SK-N-SH (cell line): ENCODE data around the gene DIS3L2. TPM values are rescaled to one million over a fixed set of nuclear protein-coding genes. Genes with fewer than 3 reads are reported as not detected.

ENCODE experiments used
- CTCF ChIA-PET: fragments of 300-600, 350-600 bp; formaldehyde crosslinking; extraction: SDS; loops from one replicate; lab custom pipeline; 2021; lab: Yijun Ruan, JAX
- POLR2A ChIA-PET: fragments of 350-600 bp; sonication (Branson Sonifier 250); formaldehyde crosslinking; extraction: SDS; loops from one replicate; lab custom pipeline; 2020; ENCODE audit warnings: antibody characterized with exemption, inconsistent platforms; lab: Yijun Ruan, JAX
- DNase-seq: peaks from one replicate; pipeline ENCODE4 v3.0.0; 2012
- H2AFZ ChIP-seq: fragments of 200-600 bp; sonication (generic); 2 replicates; pipeline ENCODE4 v1.8.1; 2016; ENCODE audit warnings: antibody characterized with exemption, mild to moderate bottlenecking, low read depth
- H3F3A ChIP-seq: fragments of 200-600 bp; sonication (generic); replicated peaks from 2 replicates; pipeline ENCODE3; 2016; ENCODE audit warnings: antibody characterized with exemption, mild to moderate bottlenecking; ENCODE audit not compliant: insufficient read depth
- H3K27ac ChIP-seq, 2 experiments: fragments of 200-500 bp in 1 of 2; fragments of 200-600 bp in 1 of 2; sonication (Bioruptor generic) in 1 of 2; sonication (generic), shearing (Covaris generic) in 1 of 2; 2 replicates each; pipeline versions ENCODE4 v1.5.1 to v1.6.1; 2014 to 2016; ENCODE audit warnings: low read depth in 2 of 2, inconsistent platforms in 1 of 2, low read length in 1 of 2, mild to moderate bottlenecking in 1 of 2, mixed read lengths in 1 of 2
- H3K27me3 ChIP-seq: fragments of 200-600 bp; sonication (generic), shearing (Covaris generic); 2 replicates; pipeline ENCODE4 v1.6.1; 2016; ENCODE audit warnings: mixed run types; ENCODE audit not compliant: insufficient read depth
- H3K36me3 ChIP-seq, 2 experiments: fragments of 200-500 bp in 1 of 2; fragments of 200-600 bp in 1 of 2; sonication (Bioruptor generic) in 1 of 2; sonication (generic) in 1 of 2; replicated peaks in 1 of 2; 2 replicates each; pipeline versions ENCODE3 to v1.5.1; 2014 to 2016; ENCODE audit warnings: low read length in 1 of 2, mild to moderate bottlenecking in 1 of 2; ENCODE audit not compliant: insufficient read depth in 2 of 2, control insufficient read depth in 1 of 2
- H3K4me1 ChIP-seq, 2 experiments: fragments of 200-500 bp in 1 of 2; fragments of 200-600 bp in 1 of 2; sonication (Bioruptor generic) in 1 of 2; sonication (generic), shearing (Covaris generic) in 1 of 2; 2 replicates each; pipeline versions ENCODE4 v1.5.1 to v1.6.1; 2014 to 2016; ENCODE audit warnings: low read depth in 1 of 2, low read length in 1 of 2, mixed run types in 1 of 2; ENCODE audit not compliant: insufficient read depth in 2 of 2, control insufficient read depth in 1 of 2
- H3K4me2 ChIP-seq: fragments of 200-600 bp; sonication (generic), shearing (Covaris generic); 2 replicates; pipeline ENCODE4 v1.6.1; 2017; ENCODE audit warnings: mixed run types
- H3K4me3 ChIP-seq, 2 experiments: fragments of 200-500 bp in 1 of 2; fragments of 200-600 bp in 1 of 2; sonication (Bioruptor generic) in 1 of 2; sonication (generic), shearing (Covaris generic) in 1 of 2; 2 replicates each; pipeline versions ENCODE4 v1.5.1 to v1.8.1; 2014 to 2016; ENCODE audit warnings: low read depth in 2 of 2, inconsistent platforms in 1 of 2, low read length in 1 of 2, mild to moderate bottlenecking in 1 of 2, mixed read lengths in 1 of 2, moderate library complexity in 1 of 2
- H3K79me2 ChIP-seq: fragments of 200-600 bp; sonication (generic); 2 replicates; pipeline ENCODE4 v1.8.1; 2017; ENCODE audit warnings: mild to moderate bottlenecking; ENCODE audit not compliant: insufficient read depth
- H3K9ac ChIP-seq: fragments of 200-600 bp; sonication (generic); 2 replicates; pipeline ENCODE4 v1.6.1; 2017; ENCODE audit warnings: mixed run types
- H3K9me2 ChIP-seq: fragments of 200-600 bp; sonication (generic); 2 replicates; pipeline ENCODE4 v1.6.1; 2017; ENCODE audit warnings: mixed run types
- H3K9me3 ChIP-seq: fragments of 200-600 bp; sonication (generic); 2 replicates; pipeline ENCODE4 v1.6.1; 2017; ENCODE audit warnings: mixed run types, mild to moderate bottlenecking, moderate library complexity
- H4K20me1 ChIP-seq: fragments of 200-600 bp; sonication (generic); 2 replicates; pipeline ENCODE4 v1.6.1; 2017; ENCODE audit warnings: mild to moderate bottlenecking, mixed run types; ENCODE audit not compliant: insufficient read depth
- CHD2 ChIP-seq: fragments of 150-350 bp; IDR thresholded peaks from 2 replicates; pipeline ENCODE4 v1.6.1; 2018; ENCODE audit warnings: low read length; ENCODE audit not compliant: partially characterized antibody
- ELF1 ChIP-seq: IDR thresholded peaks from 2 replicates; pipeline ENCODE4 v1.4.0; 2012
- FOSL2 ChIP-seq: IDR thresholded peaks from 2 replicates; pipeline ENCODE4 v1.4.0; 2012; ENCODE audit warnings: low read depth, mild to moderate bottlenecking, moderate library complexity, borderline replicate concordance
- FOXJ3 ChIP-seq: sonication (generic); formaldehyde crosslinking; IDR thresholded peaks from 2 replicates; pipeline ENCODE4 v1.5.1; 2020; ENCODE audit warnings: mild to moderate bottlenecking, missing genetic modification reagents
- GABPA ChIP-seq: IDR thresholded peaks from 2 replicates; pipeline ENCODE4 v1.4.0; 2012; ENCODE audit warnings: low read depth, mild to moderate bottlenecking
- GATA2 ChIP-seq: sonication (generic); formaldehyde crosslinking; IDR thresholded peaks from 2 replicates; pipeline ENCODE4 v1.5.0; 2020; ENCODE audit warnings: mild to moderate bottlenecking, missing genetic modification reagents
- IRF3 ChIP-seq: fragments of 150-350 bp; IDR thresholded peaks from 2 replicates; pipeline ENCODE4 v1.6.1; 2016; ENCODE audit warnings: mild to moderate bottlenecking, low read depth, low read length
- JUND ChIP-seq: IDR thresholded peaks from 2 replicates; pipeline ENCODE4 v1.4.0; 2012
- MXI1 ChIP-seq: IDR thresholded peaks from 2 replicates; pipeline ENCODE4 v1.6.1; 2012; ENCODE audit warnings: mild to moderate bottlenecking, low read depth, low read length, improper control_type of control experiment
- PBX3 ChIP-seq: IDR thresholded peaks from 2 replicates; pipeline ENCODE4; 2012
- POLR2AphosphoS5 ChIP-seq: IDR thresholded peaks from 2 replicates; pipeline ENCODE4 v1.6.1; 2012; ENCODE audit warnings: low read depth, low read length
- RAD21 ChIP-seq: IDR thresholded peaks from 2 replicates; pipeline ENCODE4 v1.6.1; 2012; ENCODE audit warnings: mild to moderate bottlenecking, low read length
- RCOR1 ChIP-seq: fragments of 150-350 bp; IDR thresholded peaks from 2 replicates; pipeline ENCODE4 v1.6.1; 2017; ENCODE audit warnings: antibody characterized with exemption, low read length
- REST ChIP-seq: IDR thresholded peaks from 2 replicates; pipeline ENCODE4 v1.6.1; 2012; ENCODE audit warnings: mild to moderate bottlenecking, low read depth, low read length, moderate library complexity
- RXRA ChIP-seq: IDR thresholded peaks from 2 replicates; pipeline ENCODE4 v1.4.0; 2012; ENCODE audit warnings: low read depth, mild to moderate bottlenecking, borderline replicate concordance
- SIN3A ChIP-seq: IDR thresholded peaks from 2 replicates; pipeline ENCODE4 v1.6.1; 2012; ENCODE audit warnings: low read depth, mild to moderate bottlenecking, low read length, moderate library complexity, borderline replicate concordance
- SMC3 ChIP-seq: IDR thresholded peaks from 2 replicates; pipeline ENCODE4 v1.6.1; 2012; ENCODE audit warnings: low read depth, low read length, improper control_type of control experiment
- TAF1 ChIP-seq: IDR thresholded peaks from 2 replicates; pipeline ENCODE4 v1.6.1; 2012; ENCODE audit warnings: low read depth, mild to moderate bottlenecking, low read length, moderate library complexity, borderline replicate concordance
- TCF12 ChIP-seq: IDR thresholded peaks from 2 replicates; pipeline ENCODE4 v1.4.0; 2012
- USF1 ChIP-seq: IDR thresholded peaks from 2 replicates; pipeline ENCODE4 v1.4.0; 2012; ENCODE audit warnings: low read depth, borderline replicate concordance
- YY1 ChIP-seq: IDR thresholded peaks from 2 replicates; pipeline ENCODE4 v1.4.0; 2012; ENCODE audit warnings: low read depth, mild to moderate bottlenecking
- WGBS: methylation state at CpG from one replicate; pipeline ENCODE4 v1.1.6; 2017; ENCODE audit warnings: low lambda C conversion rate; 5-methylcytosine and 5-hydroxymethylcytosine counted together
- polyA plus RNA-seq, 3 experiments: library from polyadenylated mRNA; depleted of rRNA; stranded (reverse); fragments of >200 nt; gene quantifications; 2 replicates each; pipeline ENCODE4 v1.2.3, GENCODE V29; 2012
- TF ChIP-seq, protein P1 (sequence below): fragments of 150-350 bp; IDR thresholded peaks from 2 replicates; pipeline ENCODE4 v1.6.1; 2017; ENCODE audit warnings: antibody characterized with exemption, low read length, low read depth, borderline replicate concordance
- TF ChIP-seq, protein P2 (sequence below): fragments of 200-600 bp; sonication (generic); IDR thresholded peaks from 2 replicates; pipeline ENCODE4 v1.6.1; 2017; ENCODE audit warnings: antibody characterized with exemption, mild to moderate bottlenecking, moderate library complexity

The DIS3L2 gene
- polyA plus RNA-seq, 1 of the 3 experiments (the other 2 are of a cell fraction): 17.9 TPM

GRCh38 chr2:232325324-232326273 is 364.1 kb downstream of the DIS3L2 start:
- Histone ChIP-seq H3K4me3 (no peak overlapping the region), H3K9me2 (no peaks in the 10 kb centered on the region), H4K20me1 (peaks cover 21% of the 10 kb centered on the region), H3K36me3 (no peaks in the 10 kb centered on the region), H3K9ac (no peak overlapping the region), H3K4me1 (peaks cover 0 to 19% of the 10 kb centered on the region in 2 experiments; a peak in 1 of 4 replicates), H3F3A (no peaks in the 10 kb centered on the region), H2AFZ (no peak overlapping the region), H3K4me2 (no peak overlapping the region), H3K9me3 (no peaks in the 10 kb centered on the region), H3K79me2 (no peaks in the 10 kb centered on the region), H3K27ac (no peak overlapping the region), H3K27me3 (no peaks in the 10 kb centered on the region)
- POLR2A ChIA-PET: no interaction called here
- 91% methylated on average over 10 of the region's 24 CpGs for WGBS
- peak; percentile 71 for DNase-seq
- CTCF ChIA-PET: interaction anchor here (0.6 to 13.4 kb wide), 33 partner anchors 9 to 442 kb away, joined by 3 to 214 read pairs (median 4); partner anchors contain the start of gene NPPC
- TF ChIP-seq IRF3 (no peak), ELF1 (no peak), FOXJ3 (CRISPR knock-in tag) (no peak), GABPA (no peak), GATA2 (CRISPR knock-in tag) (no peak), YY1 (no peak), TAF1 (no peak), RAD21 (peak; percentile 42), JUND (no peak), RCOR1 (no peak), REST (no peak), SMC3 (peak; percentile 27; the same call in 1 of the 2 replicates), USF1 (no peak), FOSL2 (no peak), CHD2 (no peak), RXRA (no peak), SIN3A (no peak), PBX3 (no peak), TCF12 (no peak), POLR2AphosphoS5 (no peak), MXI1 (no peak)
- TF ChIP-seq, protein P1, sequence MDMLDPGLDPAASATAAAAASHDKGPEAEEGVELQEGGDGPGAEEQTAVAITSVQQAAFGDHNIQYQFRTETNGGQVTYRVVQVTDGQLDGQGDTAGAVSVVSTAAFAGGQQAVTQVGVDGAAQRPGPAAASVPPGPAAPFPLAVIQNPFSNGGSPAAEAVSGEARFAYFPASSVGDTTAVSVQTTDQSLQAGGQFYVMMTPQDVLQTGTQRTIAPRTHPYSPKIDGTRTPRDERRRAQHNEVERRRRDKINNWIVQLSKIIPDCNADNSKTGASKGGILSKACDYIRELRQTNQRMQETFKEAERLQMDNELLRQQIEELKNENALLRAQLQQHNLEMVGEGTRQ: no peak
- TF ChIP-seq, protein P2, sequence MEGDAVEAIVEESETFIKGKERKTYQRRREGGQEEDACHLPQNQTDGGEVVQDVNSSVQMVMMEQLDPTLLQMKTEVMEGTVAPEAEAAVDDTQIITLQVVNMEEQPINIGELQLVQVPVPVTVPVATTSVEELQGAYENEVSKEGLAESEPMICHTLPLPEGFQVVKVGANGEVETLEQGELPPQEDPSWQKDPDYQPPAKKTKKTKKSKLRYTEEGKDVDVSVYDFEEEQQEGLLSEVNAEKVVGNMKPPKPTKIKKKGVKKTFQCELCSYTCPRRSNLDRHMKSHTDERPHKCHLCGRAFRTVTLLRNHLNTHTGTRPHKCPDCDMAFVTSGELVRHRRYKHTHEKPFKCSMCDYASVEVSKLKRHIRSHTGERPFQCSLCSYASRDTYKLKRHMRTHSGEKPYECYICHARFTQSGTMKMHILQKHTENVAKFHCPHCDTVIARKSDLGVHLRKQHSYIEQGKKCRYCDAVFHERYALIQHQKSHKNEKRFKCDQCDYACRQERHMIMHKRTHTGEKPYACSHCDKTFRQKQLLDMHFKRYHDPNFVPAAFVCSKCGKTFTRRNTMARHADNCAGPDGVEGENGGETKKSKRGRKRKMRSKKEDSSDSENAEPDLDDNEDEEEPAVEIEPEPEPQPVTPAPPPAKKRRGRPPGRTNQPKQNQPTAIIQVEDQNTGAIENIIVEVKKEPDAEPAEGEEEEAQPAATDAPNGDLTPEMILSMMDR: peak; percentile 64
